HCT116 (cell line): ENCODE measurements around the gene NXT1. TPM values are rescaled to one million over a fixed set of nuclear protein-coding genes. Genes with fewer than 3 reads are reported as not detected.

Experiments used
- ATAC-seq: fragments of 200-7000 bp; cut with Tn5 transposase; 2 replicates; pipeline ENCODE4 v1.9.1; 2020; ENCODE audit warnings: mild to moderate bottlenecking, moderate library complexity
- BruUV-seq: library from RNA; stranded (reverse); fragments of 400-500 nt; replicated peaks from 2 replicates; lab custom pipeline; 2021; lab: Mats Ljungman, UMichigan
- CTCF ChIA-PET: fragments of 300-600 bp; sonication (Branson Sonifier 250); formaldehyde crosslinking; loops from one replicate; lab custom pipeline; 2021; ENCODE audit warnings: antibody characterized with exemption; lab: Charles Lee
- POLR2A ChIA-PET: fragments of 300-600, 350-600 bp; sonication (Branson Sonifier 250); formaldehyde crosslinking; loops from one replicate; lab custom pipeline; 2021; ENCODE audit warnings: antibody characterized with exemption; lab: Charles Lee
- RAD21 ChIA-PET, 2 experiments: fragments of 300-600 bp; sonication (Branson Sonifier 250); formaldehyde crosslinking; loops; one replicate each; lab custom pipeline; 2023; ENCODE audit warnings: low total read pairs in 2 of 2; ENCODE audit not compliant: uncharacterized antibody in 2 of 2, unreplicated experiment in 2 of 2, low non-redundant PET in 1 of 2; lab: Charles Lee
- DNase-seq: peaks from one replicate; pipeline ENCODE4 v3.0.0-alpha.2; 2010; ENCODE audit warnings: low read depth, low spot score
- H2AFZ ChIP-seq: fragments of 200-600 bp; shearing (Covaris generic), sonication (generic); 2 replicates; pipeline ENCODE4 v1.6.1; 2017; ENCODE audit warnings: low read depth, mixed run types, mixed read lengths, antibody characterized with exemption, low read length; ENCODE audit not compliant: poor library complexity, severe bottlenecking
- H3K27ac ChIP-seq: 2 replicates; pipeline ENCODE4 v1.5.1; 2012; ENCODE audit warnings: low read depth, low read length
- H3K27me3 ChIP-seq: fragments of 200-600 bp; sonication (generic); 2 replicates; pipeline ENCODE4 v1.6.1; 2016; ENCODE audit warnings: mixed run types, low read length, mixed read lengths; ENCODE audit not compliant: insufficient read depth
- H3K36me3 ChIP-seq, 2 experiments: fragments of 200-500 bp in 1 of 2; fragments of 200-600 bp in 1 of 2; sonication (Bioruptor generic) in 1 of 2; sonication (generic) in 1 of 2; 2 replicates each; pipeline versions ENCODE4 v1.5.1 to v1.6.1; 2014 to 2016; ENCODE audit warnings: low read length in 2 of 2, inconsistent platforms in 1 of 2, mixed read lengths in 1 of 2, mixed run types in 1 of 2; ENCODE audit not compliant: insufficient read depth in 2 of 2, control insufficient read depth in 1 of 2
- H3K4me1 ChIP-seq, 2 experiments: fragments of 200-600 bp in 1 of 2; sonication (generic) in 1 of 2; 2 replicates each; pipeline versions ENCODE4 v1.5.1 to v1.6.1; 2012 to 2017; ENCODE audit warnings: low read length in 2 of 2, inconsistent platforms in 1 of 2, mild to moderate bottlenecking in 1 of 2, mixed read lengths in 1 of 2, mixed run types in 1 of 2, moderate library complexity in 1 of 2; ENCODE audit not compliant: insufficient read depth in 2 of 2, control insufficient read depth in 1 of 2
- H3K4me2 ChIP-seq: fragments of 200-600 bp; sonication (generic); 2 replicates; pipeline ENCODE4 v1.6.1; 2017; ENCODE audit warnings: mixed run types, low read length, mixed read lengths
- H3K4me3 ChIP-seq, 2 experiments: fragments of 200-600 bp in 1 of 2; sonication (generic) in 1 of 2; replicated peaks in 1 of 2; 2 replicates each; pipeline ENCODE4 v1.5.1; 2011 to 2016; ENCODE audit warnings: low read length in 2 of 2, control low read depth in 1 of 2, low read depth in 1 of 2, mild to moderate bottlenecking in 1 of 2, mixed read lengths in 1 of 2, mixed run types in 1 of 2
- H3K79me2 ChIP-seq: fragments of 200-600 bp; sonication (generic); 2 replicates; pipeline ENCODE4 v1.6.1; 2017; ENCODE audit warnings: mild to moderate bottlenecking, mixed run types, low read length, moderate library complexity, mixed read lengths; ENCODE audit not compliant: insufficient read depth
- H3K9ac ChIP-seq: fragments of 200-600 bp; sonication (generic); 2 replicates; pipeline ENCODE4 v1.6.1; 2016; ENCODE audit warnings: low read length, mixed read lengths
- H3K9me2 ChIP-seq: fragments of 200-600 bp; sonication (generic), shearing (Covaris generic); 2 replicates; pipeline ENCODE4 v1.6.1; 2017; ENCODE audit warnings: mixed run types, mild to moderate bottlenecking, moderate library complexity; ENCODE audit not compliant: insufficient read depth
- H3K9me3 ChIP-seq, 2 experiments: fragments of 200-500 bp in 1 of 2; fragments of 200-600 bp in 1 of 2; sonication (Bioruptor generic) in 1 of 2; sonication (generic) in 1 of 2; 2 replicates each; pipeline ENCODE4 v1.6.1; 2014 to 2017; ENCODE audit warnings: low read length in 2 of 2, mixed read lengths in 2 of 2, inconsistent platforms in 1 of 2, low read depth in 1 of 2, mild to moderate bottlenecking in 1 of 2, mixed run types in 1 of 2, moderate library complexity in 1 of 2; ENCODE audit not compliant: control insufficient read depth in 1 of 2, insufficient read depth in 1 of 2
- H4K20me1 ChIP-seq: fragments of 200-600 bp; sonication (generic), shearing (Covaris generic); 2 replicates; pipeline ENCODE4 v1.6.1; 2017; ENCODE audit warnings: mixed run types, mild to moderate bottlenecking, moderate library complexity; ENCODE audit not compliant: insufficient read depth
- CBX3 ChIP-seq: IDR thresholded peaks from 2 replicates; pipeline ENCODE4 v1.6.1; 2012; ENCODE audit warnings: low read depth
- CEBPB ChIP-seq: IDR thresholded peaks from 2 replicates; pipeline ENCODE4 v1.6.1; 2012; ENCODE audit warnings: low read depth
- EZH2 ChIP-seq: fragments of 200-600 bp; sonication (generic); IDR thresholded peaks from 2 replicates; pipeline ENCODE4 v1.6.1; 2017; ENCODE audit warnings: antibody characterized with exemption, mixed run types
- EZH2phosphoT487 ChIP-seq: fragments of 200-600 bp; IDR thresholded peaks from 2 replicates; pipeline ENCODE4 v1.6.1; 2018; ENCODE audit warnings: antibody characterized with exemption, borderline replicate concordance
- JUND ChIP-seq: IDR thresholded peaks from 2 replicates; pipeline ENCODE4 v1.6.1; 2012
- POLR2AphosphoS5 ChIP-seq: IDR thresholded peaks from 2 replicates; pipeline ENCODE4 v1.6.1; 2011; ENCODE audit warnings: mild to moderate bottlenecking, low read depth, low read length, moderate library complexity
- RAD21 ChIP-seq: IDR thresholded peaks from 2 replicates; pipeline ENCODE4 v1.6.1; 2012; ENCODE audit warnings: low read depth, mild to moderate bottlenecking
- SRF ChIP-seq: IDR thresholded peaks from 2 replicates; pipeline ENCODE4 v1.6.1; 2012; ENCODE audit warnings: low read depth
- TCF7L2 ChIP-seq: IDR thresholded peaks from 2 replicates; pipeline ENCODE4 v1.7.0; 2011; ENCODE audit warnings: borderline replicate concordance, inconsistent platforms; ENCODE audit not compliant: insufficient read depth, insufficient read length; ENCODE audit errors: extremely low read depth
- YY1 ChIP-seq: IDR thresholded peaks from 2 replicates; pipeline ENCODE4 v1.6.1; 2011; ENCODE audit warnings: low read length, low read depth, moderate library complexity, mild to moderate bottlenecking; ENCODE audit not compliant: insufficient replicate concordance; ENCODE audit errors: extremely low read depth
- ZNF274 ChIP-seq: fragments of 200-500 bp; sonication (Bioruptor generic); IDR thresholded peaks from 2 replicates; pipeline ENCODE4 v1.6.1; 2014; ENCODE audit warnings: mild to moderate bottlenecking, low read depth, low read length, inconsistent platforms
- intact Hi-C: fragments of 100-400 bp; cut with micrococcal nuclease; formaldehyde crosslinking; loops from 2 replicates; pipeline ENCODE4 v1.10.0; 2022
- total RNA-seq: library from RNA; stranded (reverse); gene quantifications from one replicate; pipeline ENCODE4 v1.2.1, GENCODE V29; 2021; ENCODE audit not compliant: unreplicated experiment
- TF ChIP-seq, protein P1 (sequence below): IDR thresholded peaks from 2 replicates; pipeline ENCODE4 v1.6.1; 2011; ENCODE audit warnings: mild to moderate bottlenecking, low read length, moderate library complexity; ENCODE audit not compliant: insufficient replicate concordance; ENCODE audit errors: extremely low read depth
- TF ChIP-seq, protein P2 (sequence below): IDR thresholded peaks from 2 replicates; pipeline ENCODE4 v1.6.1; 2012
- TF ChIP-seq, protein P3 (sequence below): IDR thresholded peaks from 2 replicates; pipeline ENCODE4 v1.6.1; 2012; ENCODE audit warnings: low read depth

The NXT1 gene
- total RNA-seq, 1 experiment from 2014 or later: 29.9 TPM

DNA sequence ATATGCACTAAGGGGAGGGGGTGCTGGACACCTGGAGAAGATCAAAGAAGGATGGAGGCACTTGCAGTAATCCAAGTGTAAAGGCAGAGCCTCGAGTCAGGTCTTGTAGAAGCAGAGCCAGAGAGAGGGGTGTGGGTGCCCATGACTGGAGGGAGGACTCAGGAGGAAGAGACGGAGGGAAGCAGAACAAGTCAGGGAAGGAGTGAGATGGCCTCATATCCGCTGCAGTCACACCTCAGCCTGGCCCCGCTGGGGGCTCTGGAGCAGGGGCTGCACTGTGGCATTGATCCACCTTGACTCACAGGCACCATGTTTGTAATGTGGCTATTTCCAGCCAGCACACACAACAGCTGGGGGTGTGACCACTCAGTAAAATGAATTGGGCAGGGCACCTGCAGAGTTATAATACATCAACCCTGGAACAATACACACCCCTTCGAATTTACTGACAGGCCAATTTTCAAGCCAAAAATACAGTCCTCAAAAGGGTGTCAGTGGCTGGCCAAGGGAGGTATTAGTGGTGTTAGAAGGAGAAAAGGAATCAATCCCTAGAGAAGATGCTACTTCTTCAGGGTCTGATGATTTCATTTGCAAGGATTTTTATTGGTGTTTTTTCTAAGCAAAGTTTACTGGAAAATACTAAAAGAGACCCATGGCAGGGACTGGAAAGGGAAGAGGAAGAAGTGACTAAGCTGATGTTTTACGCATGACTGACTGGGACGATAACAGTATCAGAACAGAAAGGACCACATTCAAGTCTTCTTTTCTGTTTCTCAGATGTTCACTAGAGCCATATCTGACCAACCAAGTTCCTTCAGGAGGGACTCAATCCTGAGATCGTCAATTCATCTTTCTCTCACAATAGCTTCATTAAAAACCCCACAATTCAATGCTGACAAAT lies 18.9 kb upstream of the NXT1 start:
- Histone ChIP-seq H3K79me2 (no peaks in the 10 kb centered on the region), H3K9ac (no peak overlapping the region), H4K20me1 (no peaks in the 10 kb centered on the region), H3K4me3 (no peak overlapping the region), H2AFZ (no peak overlapping the region), H3K36me3 (no peaks in the 10 kb centered on the region), H3K27ac (no peak overlapping the region), H3K9me3 (no peaks in the 10 kb centered on the region), H3K9me2 (no peaks in the 10 kb centered on the region), H3K4me2 (no peak overlapping the region), H3K27me3 (peaks cover 31% of the 10 kb centered on the region; the same call in 1 of the 2 replicates), H3K4me1 (no peaks in the 10 kb centered on the region)
- CTCF ChIA-PET: interaction anchor here (1.2 kb wide), 1 partner anchor 640 kb away, joined by 4 read pairs; no protein-coding TSS in a partner anchor
- POLR2A ChIA-PET: no interaction called here
- RAD21 ChIA-PET: no interaction called here
- DNase-seq (no peak), ATAC-seq (no peak)
- TF ChIP-seq CEBPB: no peak
- TF ChIP-seq, protein P1, sequence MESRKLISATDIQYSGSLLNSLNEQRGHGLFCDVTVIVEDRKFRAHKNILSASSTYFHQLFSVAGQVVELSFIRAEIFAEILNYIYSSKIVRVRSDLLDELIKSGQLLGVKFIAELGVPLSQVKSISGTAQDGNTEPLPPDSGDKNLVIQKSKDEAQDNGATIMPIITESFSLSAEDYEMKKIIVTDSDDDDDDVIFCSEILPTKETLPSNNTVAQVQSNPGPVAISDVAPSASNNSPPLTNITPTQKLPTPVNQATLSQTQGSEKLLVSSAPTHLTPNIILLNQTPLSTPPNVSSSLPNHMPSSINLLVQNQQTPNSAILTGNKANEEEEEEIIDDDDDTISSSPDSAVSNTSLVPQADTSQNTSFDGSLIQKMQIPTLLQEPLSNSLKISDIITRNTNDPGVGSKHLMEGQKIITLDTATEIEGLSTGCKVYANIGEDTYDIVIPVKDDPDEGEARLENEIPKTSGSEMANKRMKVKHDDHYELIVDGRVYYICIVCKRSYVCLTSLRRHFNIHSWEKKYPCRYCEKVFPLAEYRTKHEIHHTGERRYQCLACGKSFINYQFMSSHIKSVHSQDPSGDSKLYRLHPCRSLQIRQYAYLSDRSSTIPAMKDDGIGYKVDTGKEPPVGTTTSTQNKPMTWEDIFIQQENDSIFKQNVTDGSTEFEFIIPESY: no peak
- TF ChIP-seq ZNF274: no peak
- TF ChIP-seq, protein P2, sequence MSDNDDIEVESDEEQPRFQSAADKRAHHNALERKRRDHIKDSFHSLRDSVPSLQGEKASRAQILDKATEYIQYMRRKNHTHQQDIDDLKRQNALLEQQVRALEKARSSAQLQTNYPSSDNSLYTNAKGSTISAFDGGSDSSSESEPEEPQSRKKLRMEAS: no peak
- TF ChIP-seq, protein P3, sequence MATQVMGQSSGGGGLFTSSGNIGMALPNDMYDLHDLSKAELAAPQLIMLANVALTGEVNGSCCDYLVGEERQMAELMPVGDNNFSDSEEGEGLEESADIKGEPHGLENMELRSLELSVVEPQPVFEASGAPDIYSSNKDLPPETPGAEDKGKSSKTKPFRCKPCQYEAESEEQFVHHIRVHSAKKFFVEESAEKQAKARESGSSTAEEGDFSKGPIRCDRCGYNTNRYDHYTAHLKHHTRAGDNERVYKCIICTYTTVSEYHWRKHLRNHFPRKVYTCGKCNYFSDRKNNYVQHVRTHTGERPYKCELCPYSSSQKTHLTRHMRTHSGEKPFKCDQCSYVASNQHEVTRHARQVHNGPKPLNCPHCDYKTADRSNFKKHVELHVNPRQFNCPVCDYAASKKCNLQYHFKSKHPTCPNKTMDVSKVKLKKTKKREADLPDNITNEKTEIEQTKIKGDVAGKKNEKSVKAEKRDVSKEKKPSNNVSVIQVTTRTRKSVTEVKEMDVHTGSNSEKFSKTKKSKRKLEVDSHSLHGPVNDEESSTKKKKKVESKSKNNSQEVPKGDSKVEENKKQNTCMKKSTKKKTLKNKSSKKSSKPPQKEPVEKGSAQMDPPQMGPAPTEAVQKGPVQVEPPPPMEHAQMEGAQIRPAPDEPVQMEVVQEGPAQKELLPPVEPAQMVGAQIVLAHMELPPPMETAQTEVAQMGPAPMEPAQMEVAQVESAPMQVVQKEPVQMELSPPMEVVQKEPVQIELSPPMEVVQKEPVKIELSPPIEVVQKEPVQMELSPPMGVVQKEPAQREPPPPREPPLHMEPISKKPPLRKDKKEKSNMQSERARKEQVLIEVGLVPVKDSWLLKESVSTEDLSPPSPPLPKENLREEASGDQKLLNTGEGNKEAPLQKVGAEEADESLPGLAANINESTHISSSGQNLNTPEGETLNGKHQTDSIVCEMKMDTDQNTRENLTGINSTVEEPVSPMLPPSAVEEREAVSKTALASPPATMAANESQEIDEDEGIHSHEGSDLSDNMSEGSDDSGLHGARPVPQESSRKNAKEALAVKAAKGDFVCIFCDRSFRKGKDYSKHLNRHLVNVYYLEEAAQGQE: no peak
- TF ChIP-seq SRF: no peak
- TF ChIP-seq RAD21: no peak
- no peak for TF ChIP-seq CBX3
- TF ChIP-seq EZH2: no peak
- TF ChIP-seq POLR2AphosphoS5: no peak
- TF ChIP-seq JUND: no peak
- no peak for TF ChIP-seq EZH2phosphoT487
- no peak for TF ChIP-seq TCF7L2
- no peak for TF ChIP-seq YY1
- BruUV-seq: no TSS peak
- intact Hi-C loops: no loop called here
